Anterior cingulate cortex (tissue), 58 donors: ENCODE measurements around the gene FGF11.

Experiments used
- DNase-seq, 58 donors: peaks; one replicate each; lab custom pipeline; 2025; lab: John Stamatoyannopoulos, UW

The FGF11 gene

GRCh38 chr17:7407485-7408251, 31.6 kb upstream of the FGF11 start, which contains the start of gene NLGN2:
NLGN2 (plus strand) TSS chr17:7407845; CDS start chr17:7408256, 411 bp downstream.
- no peak for DNase-seq

- DNase-seq = no peak
Measured at GRCh38 chr17:7408252-7408727, 31.0 kb upstream of the FGF11 start.

DNA sequence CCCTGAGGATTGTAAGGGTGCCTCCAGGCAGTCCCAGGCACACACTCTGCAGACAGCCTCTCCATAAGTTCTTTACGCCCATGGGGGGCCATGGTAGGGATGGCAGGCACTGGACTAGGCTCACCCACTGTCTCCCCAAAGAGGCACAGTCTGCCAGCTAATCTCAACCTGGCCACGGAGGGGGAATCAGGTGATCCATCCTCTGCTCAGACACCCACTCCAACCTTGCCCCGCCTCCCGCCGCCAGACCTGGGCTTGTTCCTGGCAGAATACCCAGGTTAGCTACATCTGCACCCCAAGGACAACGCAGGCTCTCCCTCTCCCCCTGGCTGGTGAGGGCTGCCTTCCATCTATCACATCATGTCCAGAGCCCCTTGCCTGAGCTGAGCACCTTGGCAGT, 30.4 kb upstream of the FGF11 start:
- DNase-seq = no peak

GRCh38 chr17:7409716-7410115, 29.6 kb upstream of the FGF11 start:
- no peak for DNase-seq

DNA sequence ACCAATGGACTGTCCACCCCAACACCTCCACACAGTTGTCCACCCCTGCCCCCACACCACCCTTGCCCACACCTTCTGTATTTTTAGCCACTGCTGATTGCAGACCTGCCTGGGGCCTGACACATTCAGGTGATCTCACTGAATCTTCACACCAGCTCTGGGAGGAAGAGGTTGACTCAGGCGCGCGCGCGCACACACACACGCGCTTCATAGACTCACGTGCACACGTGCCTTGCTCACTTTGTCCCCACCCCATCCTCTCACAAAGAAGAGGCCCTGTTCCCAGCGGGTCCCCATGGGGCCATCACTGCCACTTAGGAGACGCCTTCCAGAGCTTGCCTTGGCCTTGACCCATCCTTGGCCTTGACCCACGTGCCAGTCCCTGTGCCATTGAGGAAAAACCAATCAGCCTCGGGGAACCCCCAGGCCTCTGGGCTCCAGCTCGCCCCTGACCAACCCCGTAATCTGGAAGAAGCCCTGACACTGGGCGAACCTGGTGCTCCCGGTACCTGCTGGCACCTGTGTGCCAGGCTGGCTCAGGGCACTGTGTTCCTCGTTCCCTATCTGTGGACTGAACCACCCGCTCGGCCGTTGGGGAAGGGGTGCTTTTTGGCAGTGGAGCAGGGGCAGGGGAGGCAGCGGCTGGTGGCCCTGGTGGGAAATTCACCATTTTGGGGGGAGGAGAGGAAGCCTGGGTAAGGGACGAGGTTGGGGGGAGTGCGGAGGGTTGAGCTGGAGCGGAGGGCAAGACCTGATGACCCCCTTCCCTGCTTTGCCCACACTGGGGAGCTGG, 28.5 kb upstream of the FGF11 start:
- no peak for DNase-seq

DNA sequence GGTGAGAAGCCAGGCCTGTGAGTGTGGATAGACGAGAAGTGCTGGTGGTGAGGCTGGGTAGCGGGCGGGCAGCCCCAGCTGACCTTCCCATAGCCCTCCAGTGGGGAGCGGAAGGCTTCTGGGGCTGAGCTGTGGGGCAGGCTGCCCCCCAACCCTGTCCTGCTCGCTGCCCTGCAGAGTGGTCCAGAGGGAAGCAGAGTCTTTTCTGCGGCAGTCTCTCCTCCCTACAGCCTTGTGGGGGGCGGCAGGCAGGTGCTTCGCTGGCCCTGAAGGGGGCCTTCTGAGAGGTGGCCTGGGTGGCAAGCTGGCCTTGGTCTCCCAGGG, 27.9 kb upstream of the FGF11 start:
- DNase-seq = no peak

DNA sequence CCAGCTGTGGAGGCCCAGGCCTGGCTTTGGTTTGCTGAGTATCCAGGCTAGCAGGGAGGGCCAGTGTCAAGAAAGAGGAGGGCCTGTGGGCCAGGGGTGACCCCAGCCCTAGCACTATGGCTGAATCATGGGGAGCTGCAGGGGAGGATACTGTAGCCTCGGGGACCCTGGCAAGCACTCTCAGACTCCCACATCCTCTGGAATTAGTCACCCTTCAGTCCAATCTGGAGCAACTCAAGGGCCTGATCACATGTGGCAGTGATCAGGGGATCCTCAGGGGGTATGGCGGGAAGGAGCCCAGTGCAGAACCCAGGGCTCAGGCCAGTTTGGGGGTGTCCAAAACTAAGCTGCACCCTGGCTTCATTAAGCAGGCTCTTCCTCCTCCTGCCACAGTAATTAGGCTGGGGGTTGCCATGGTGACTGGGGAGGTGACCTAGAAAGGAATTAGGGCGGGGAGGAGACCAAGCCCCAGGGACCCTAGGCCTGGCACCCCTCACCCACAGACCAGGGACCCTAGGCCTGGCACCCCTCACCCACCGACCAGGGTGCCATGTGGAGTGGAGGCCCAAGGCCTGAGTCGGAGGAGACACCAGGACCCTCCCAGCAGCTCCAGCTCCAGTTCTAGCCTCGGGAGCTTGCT, 25.8 kb upstream of the FGF11 start:
- no peak for DNase-seq

DNA sequence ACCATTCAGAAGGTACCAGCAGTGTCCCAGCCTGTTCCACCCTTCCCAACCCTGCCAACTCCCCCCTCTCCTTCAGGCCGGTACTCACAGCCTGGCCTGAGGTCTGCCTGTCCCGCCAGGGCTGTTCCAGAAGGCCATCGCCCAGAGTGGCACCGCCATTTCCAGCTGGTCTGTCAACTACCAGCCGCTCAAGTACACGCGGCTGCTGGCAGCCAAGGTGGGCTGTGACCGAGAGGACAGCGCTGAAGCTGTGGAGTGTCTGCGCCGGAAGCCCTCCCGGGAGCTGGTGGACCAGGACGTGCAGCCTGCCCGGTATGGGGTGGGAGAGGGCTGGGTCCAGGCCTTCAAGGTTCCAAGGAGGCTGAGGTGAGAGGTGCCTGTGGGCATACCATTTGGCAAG, 24.5 kb upstream of the FGF11 start:
- no peak for DNase-seq

DNA sequence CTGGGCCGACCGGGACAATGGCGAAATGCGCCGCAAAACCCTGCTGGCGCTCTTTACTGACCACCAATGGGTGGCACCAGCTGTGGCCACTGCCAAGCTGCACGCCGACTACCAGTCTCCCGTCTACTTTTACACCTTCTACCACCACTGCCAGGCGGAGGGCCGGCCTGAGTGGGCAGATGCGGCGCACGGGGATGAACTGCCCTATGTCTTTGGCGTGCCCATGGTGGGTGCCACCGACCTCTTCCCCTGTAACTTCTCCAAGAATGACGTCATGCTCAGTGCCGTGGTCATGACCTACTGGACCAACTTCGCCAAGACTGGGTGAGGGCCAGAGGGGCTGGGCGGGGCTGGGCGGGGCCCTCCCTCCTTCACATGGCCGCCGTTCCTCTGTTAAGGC, 23.5 kb upstream of the FGF11 start:
- no peak for DNase-seq

- DNase-seq = no peak
Measured at GRCh38 chr17:7416323-7416722, 23.0 kb upstream of the FGF11 start.

DNA sequence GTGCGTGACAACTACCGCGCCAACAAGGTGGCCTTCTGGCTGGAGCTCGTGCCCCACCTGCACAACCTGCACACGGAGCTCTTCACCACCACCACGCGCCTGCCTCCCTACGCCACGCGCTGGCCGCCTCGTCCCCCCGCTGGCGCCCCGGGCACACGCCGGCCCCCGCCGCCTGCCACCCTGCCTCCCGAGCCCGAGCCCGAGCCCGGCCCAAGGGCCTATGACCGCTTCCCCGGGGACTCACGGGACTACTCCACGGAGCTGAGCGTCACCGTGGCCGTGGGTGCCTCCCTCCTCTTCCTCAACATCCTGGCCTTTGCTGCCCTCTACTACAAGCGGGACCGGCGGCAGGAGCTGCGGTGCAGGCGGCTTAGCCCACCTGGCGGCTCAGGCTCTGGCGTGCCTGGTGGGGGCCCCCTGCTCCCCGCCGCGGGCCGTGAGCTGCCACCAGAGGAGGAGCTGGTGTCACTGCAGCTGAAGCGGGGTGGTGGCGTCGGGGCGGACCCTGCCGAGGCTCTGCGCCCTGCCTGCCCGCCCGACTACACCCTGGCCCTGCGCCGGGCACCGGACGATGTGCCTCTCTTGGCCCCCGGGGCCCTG, 22.2 kb upstream of the FGF11 start:
- no peak for DNase-seq

- DNase-seq = no peak
Measured at GRCh38 chr17:7418472-7419152, 20.7 kb upstream of the FGF11 start.

- no peak for DNase-seq
Measured at GRCh38 chr17:7419819-7420610, 19.3 kb upstream of the FGF11 start, which contains the start of gene SPEM1. SPEM1 (plus strand) TSS chr17:7420324; CDS start chr17:7420385, 61 bp downstream.

GRCh38 chr17:7421186-7421585, 18.1 kb upstream of the FGF11 start:
- DNase-seq = no peak

- no peak for DNase-seq
Measured at GRCh38 chr17:7423679-7424078, 15.6 kb upstream of the FGF11 start.

- DNase-seq = no peak
Measured at GRCh38 chr17:7425316-7425715, 14.0 kb upstream of the FGF11 start, which contains the start of gene SPEM2. SPEM2 (plus strand) TSS chr17:7425616; CDS start chr17:7425689, 73 bp downstream.

GRCh38 chr17:7425756-7426155, 13.6 kb upstream of the FGF11 start:
- DNase-seq = no peak

DNA sequence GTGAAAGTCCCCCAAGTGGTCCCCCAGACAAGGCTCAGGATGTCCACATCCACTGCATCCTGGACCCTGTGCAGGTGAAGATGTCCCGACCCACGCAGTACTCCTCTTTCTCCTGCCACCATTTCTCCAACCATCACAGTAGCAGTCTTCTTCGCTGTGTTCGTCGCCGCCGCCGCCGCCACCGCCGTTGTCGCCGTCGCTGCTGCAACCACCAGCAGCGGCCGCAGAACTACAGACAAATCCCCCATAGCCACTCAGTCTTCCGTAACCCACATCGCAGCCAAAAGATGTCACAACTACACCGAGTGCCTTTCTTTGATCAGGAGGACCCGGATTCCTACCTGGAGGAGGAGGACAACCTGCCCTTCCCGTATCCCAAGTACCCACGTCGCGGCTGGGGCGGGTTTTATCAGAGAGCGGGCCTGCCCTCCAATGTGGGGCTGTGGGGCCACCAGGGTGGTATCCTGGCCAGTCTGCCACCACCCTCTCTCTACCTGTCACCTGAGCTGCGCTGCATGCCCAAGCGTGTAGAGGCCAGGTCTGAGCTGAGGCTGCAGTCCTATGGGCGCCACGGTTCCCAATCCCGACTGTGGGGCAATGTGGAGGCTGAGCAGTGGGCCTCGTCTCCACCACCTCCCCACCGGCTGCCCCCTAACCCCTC, 13.0 kb upstream of the FGF11 start:
- no peak for DNase-seq
